ENCODE measurements around the gene SLC41A2. TPM values are rescaled to one million over a fixed set of nuclear protein-coding genes. Genes with fewer than 3 reads are reported as not detected.

Gene SLC41A2
- total and polyA plus RNA-seq, 4 donors: 7.7 to 235 (median 25.2) TPM

GRCh38 chr12:104930388-104931326, 27.4 kb downstream of the SLC41A2 start:
- Histone ChIP-seq H3K27me3 (ENCODE audit: control insufficient read depth in 4 of 4, insufficient read depth in 4 of 4, low read length in 3 of 4) (no peaks in the 10 kb centered on the region), H3K9me3 (ENCODE audit: control insufficient read depth in 4 of 4, low read length in 3 of 4) (no peaks in the 10 kb centered on the region), H3K36me3 (ENCODE audit: control insufficient read depth in 4 of 4, insufficient read depth in 3 of 4, low read depth in 1 of 4, low read length in 3 of 4) (peaks cover 0 to 8% (median 2%) of the 10 kb centered on the region in 4 donors), H3K9ac (ENCODE audit: low read depth in 1 of 2, low read length in 2 of 2) (no peak overlapping the region), H3K4me3 (ENCODE audit: low read depth in 1 of 3, low read length in 3 of 3) (no peak overlapping the region), H3K27ac (ENCODE audit: low read depth in 1 of 2, low read length in 2 of 2) (peak overlapping the region in 1 of 2 donors; percentile 68), H3K4me1 (ENCODE audit: control insufficient read depth in 4 of 4, insufficient read depth in 4 of 4, low read length in 3 of 4) (peaks cover 6 to 24% (median 10%) of the 10 kb centered on the region in 4 donors)
- DNase-seq (ENCODE audit: low spot score): no peak
- no peak for TF ChIP-seq REST (IDR thresholded peaks at IDR 0.05)
- no peak for TF ChIP-seq YY1 (IDR thresholded peaks at IDR 0.05)
- no peak for TF ChIP-seq EGR1 (IDR thresholded peaks at IDR 0.05; ENCODE audit: low read depth in 2 of 2)
- no peak for TF ChIP-seq HNF4G (IDR thresholded peaks at IDR 0.05)
- TF ChIP-seq RAD21 (IDR thresholded peaks at IDR 0.05): no peak
- no peak for TF ChIP-seq TAF1 (conservative IDR thresholded peaks at IDR 0.05)
- TF ChIP-seq HNF4A (conservative IDR thresholded peaks at IDR 0.05): no peak
- no peak for TF ChIP-seq RXRA (IDR thresholded peaks at IDR 0.05)
- no peak for TF ChIP-seq JUND (IDR thresholded peaks at IDR 0.05)
- no peak for TF ChIP-seq FOXA2 (IDR thresholded peaks at IDR 0.05)
- 63% methylated on average over 4 of the region's 4 CpGs for WGBS

- no peak for DNase-seq (ENCODE audit: low spot score)
- H3K4me3 ChIP-seq (ENCODE audit: low read depth in 1 of 3, low read length in 3 of 3): no peak overlapping the region
- H3K9me3 ChIP-seq (ENCODE audit: control insufficient read depth in 4 of 4, low read length in 3 of 4): no peaks in the 10 kb centered on the region
- H3K4me1 ChIP-seq (ENCODE audit: control insufficient read depth in 4 of 4, insufficient read depth in 4 of 4, low read length in 3 of 4): peaks cover 6 to 24% (median 10%) of the 10 kb centered on the region in 4 donors
- peaks cover 0 to 8% (median 2%) of the 10 kb centered on the region in 4 donors for H3K36me3 ChIP-seq (ENCODE audit: control insufficient read depth in 4 of 4, insufficient read depth in 3 of 4, low read depth in 1 of 4, low read length in 3 of 4)
- TF ChIP-seq EGR1 (IDR thresholded peaks at IDR 0.05; ENCODE audit: low read depth in 2 of 2) (no peak), ATF3 (IDR thresholded peaks at IDR 0.05) (no peak), SP1 (IDR thresholded peaks at IDR 0.05) (no peak), FOXA2 (IDR thresholded peaks at IDR 0.05) (no peak)
- no peaks in the 10 kb centered on the region for H3K27me3 ChIP-seq (ENCODE audit: control insufficient read depth in 4 of 4, insufficient read depth in 4 of 4, low read length in 3 of 4)
- WGBS: 79% methylated on average over 2 of the region's 2 CpGs
- H3K27ac ChIP-seq (ENCODE audit: low read depth in 1 of 2, low read length in 2 of 2): peak overlapping the region in 1 of 2 donors; percentile 68
- no peak overlapping the region for H3K9ac ChIP-seq (ENCODE audit: low read depth in 1 of 2, low read length in 2 of 2)
These were observed 28.1 kb downstream of the SLC41A2 start for GRCh38 chr12:104929977-104930376.

GRCh38 chr12:104929368-104929767, 28.7 kb downstream of the SLC41A2 start:
- no peak overlapping the region for H3K9ac ChIP-seq (ENCODE audit: low read depth in 1 of 2, low read length in 2 of 2)
- no peaks in the 10 kb centered on the region for H3K9me3 ChIP-seq (ENCODE audit: control insufficient read depth in 4 of 4, low read length in 3 of 4)
- H3K36me3 ChIP-seq (ENCODE audit: control insufficient read depth in 4 of 4, insufficient read depth in 3 of 4, low read depth in 1 of 4, low read length in 3 of 4): peaks cover 0 to 8% (median 2%) of the 10 kb centered on the region in 4 donors
- no peak overlapping the region for H3K4me3 ChIP-seq (ENCODE audit: low read depth in 1 of 3, low read length in 3 of 3)
- 69% methylated on average over 2 of the region's 2 CpGs for WGBS
- no peaks in the 10 kb centered on the region for H3K27me3 ChIP-seq (ENCODE audit: control insufficient read depth in 4 of 4, insufficient read depth in 4 of 4, low read length in 3 of 4)
- no peak for DNase-seq (ENCODE audit: low spot score)
- no peak overlapping the region for H3K27ac ChIP-seq (ENCODE audit: low read depth in 1 of 2, low read length in 2 of 2)
- peaks cover 6 to 24% (median 10%) of the 10 kb centered on the region in 4 donors for H3K4me1 ChIP-seq (ENCODE audit: control insufficient read depth in 4 of 4, insufficient read depth in 4 of 4, low read length in 3 of 4)
- TF ChIP-seq CTCF (IDR thresholded peaks at IDR 0.05; ENCODE audit: low read depth, low read length, missing input control): no peak
- no peak for TF ChIP-seq EGR1 (IDR thresholded peaks at IDR 0.05; ENCODE audit: low read depth in 2 of 2)
- no peak for TF ChIP-seq RAD21 (IDR thresholded peaks at IDR 0.05)
- TF ChIP-seq GABPA (IDR thresholded peaks at IDR 0.05 in 1 of 2, conservative IDR thresholded peaks at IDR 0.05 in 1 of 2): no peak
- TF ChIP-seq NR2F2 (IDR thresholded peaks at IDR 0.05): no peak
- TF ChIP-seq TAF1 (conservative IDR thresholded peaks at IDR 0.05): no peak
- no peak for TF ChIP-seq HNF4G (IDR thresholded peaks at IDR 0.05)
- no peak for TF ChIP-seq REST (IDR thresholded peaks at IDR 0.05)
